Astrocyte of the cerebellum (primary cell): ENCODE data around the gene RARB.

Source experiments
- DNase-seq: peaks from one replicate; pipeline ENCODE4 v3.0.0-alpha.2; 2011; ENCODE audit warnings: low read depth
- H3K4me3 ChIP-seq: 2 replicates; pipeline ENCODE4 v1.5.1; 2011; ENCODE audit warnings: mild to moderate bottlenecking, low read depth, low read length, moderate library complexity
- in situ Hi-C: cut with HindIII; loops from 2 replicates; pipeline ENCODE4 v1.10.0; 2017; ENCODE audit warnings: low sequenced_read_pairs
- TF ChIP-seq, protein P1 (sequence below): IDR thresholded peaks from 2 replicates; pipeline ENCODE4 v1.5.1; 2012; ENCODE audit warnings: low read length, low read depth, moderate library complexity, mild to moderate bottlenecking; ENCODE audit errors: missing control alignments

The RARB gene

DNA sequence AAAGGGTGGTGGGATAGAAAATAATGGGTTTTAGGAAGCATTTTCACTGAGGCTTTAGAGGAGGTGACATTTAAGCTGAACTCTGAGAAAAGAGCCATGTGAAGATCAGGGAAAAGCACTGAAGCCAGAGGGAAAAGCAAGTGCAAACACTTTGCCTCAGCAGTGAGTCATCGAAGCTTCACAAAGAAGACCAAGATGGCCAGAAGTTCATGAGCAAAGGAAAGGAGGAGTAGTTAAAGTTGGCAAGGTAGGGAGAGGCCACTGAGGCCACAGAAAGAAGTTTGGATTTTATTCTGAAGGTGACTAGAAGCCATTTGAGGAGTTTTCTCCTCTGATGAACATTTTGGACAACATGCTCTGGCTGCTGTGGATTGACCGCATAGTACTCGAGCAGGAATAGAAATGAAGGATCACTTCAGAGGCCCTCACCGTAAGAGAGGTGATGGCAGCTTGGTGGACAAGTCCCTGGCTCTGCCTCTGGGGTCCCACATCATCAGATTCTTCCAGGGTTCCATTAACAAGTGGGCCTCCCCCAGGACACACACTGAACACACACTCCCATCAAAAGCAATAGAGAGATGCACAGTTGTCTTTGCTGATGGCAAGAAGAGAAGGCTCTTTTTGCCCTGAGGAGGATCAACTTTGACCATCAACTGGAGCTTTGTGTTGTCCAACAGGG lies 161.2 kb downstream of the RARB start:
- TF ChIP-seq, protein P1, sequence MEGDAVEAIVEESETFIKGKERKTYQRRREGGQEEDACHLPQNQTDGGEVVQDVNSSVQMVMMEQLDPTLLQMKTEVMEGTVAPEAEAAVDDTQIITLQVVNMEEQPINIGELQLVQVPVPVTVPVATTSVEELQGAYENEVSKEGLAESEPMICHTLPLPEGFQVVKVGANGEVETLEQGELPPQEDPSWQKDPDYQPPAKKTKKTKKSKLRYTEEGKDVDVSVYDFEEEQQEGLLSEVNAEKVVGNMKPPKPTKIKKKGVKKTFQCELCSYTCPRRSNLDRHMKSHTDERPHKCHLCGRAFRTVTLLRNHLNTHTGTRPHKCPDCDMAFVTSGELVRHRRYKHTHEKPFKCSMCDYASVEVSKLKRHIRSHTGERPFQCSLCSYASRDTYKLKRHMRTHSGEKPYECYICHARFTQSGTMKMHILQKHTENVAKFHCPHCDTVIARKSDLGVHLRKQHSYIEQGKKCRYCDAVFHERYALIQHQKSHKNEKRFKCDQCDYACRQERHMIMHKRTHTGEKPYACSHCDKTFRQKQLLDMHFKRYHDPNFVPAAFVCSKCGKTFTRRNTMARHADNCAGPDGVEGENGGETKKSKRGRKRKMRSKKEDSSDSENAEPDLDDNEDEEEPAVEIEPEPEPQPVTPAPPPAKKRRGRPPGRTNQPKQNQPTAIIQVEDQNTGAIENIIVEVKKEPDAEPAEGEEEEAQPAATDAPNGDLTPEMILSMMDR, result no peak
- no peak for DNase-seq
- in situ Hi-C loops, result loop anchor here (5.0 to 25.0 kb wide), 3 partner anchors 154 to 902 kb away; no protein-coding TSS in a partner anchor
- no peak overlapping the region for H3K4me3 ChIP-seq

DNA sequence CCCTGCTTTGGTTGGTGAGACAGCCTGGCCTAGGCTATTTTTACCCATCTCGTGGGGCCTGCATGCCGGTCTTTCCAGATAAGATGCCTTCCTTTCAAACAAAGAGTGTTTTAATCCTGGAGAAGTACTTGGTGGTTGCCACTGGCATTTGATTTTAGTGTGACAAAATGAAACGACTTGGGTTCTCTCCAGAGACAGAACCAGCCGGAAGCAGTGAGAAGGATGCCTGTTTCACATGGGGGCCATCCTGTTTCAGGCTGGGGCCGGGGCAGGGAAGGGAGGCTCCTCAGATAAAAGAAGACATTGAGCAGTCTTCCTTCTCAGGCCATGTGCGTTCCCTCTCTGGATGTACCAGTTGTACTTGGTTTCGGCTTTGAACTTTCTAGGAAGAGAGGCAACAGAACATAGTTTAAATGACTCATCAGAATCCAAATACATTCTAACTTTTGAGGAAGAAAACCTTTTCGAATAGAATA lies 161.8 kb downstream of the RARB start:
- DNase-seq, result no peak
- H3K4me3 ChIP-seq, result no peak overlapping the region
- TF ChIP-seq, protein P1, result no peak
- in situ Hi-C loops, result loop anchor here (5.0 to 25.0 kb wide), 3 partner anchors 155 to 903 kb away; no protein-coding TSS in a partner anchor

DNA sequence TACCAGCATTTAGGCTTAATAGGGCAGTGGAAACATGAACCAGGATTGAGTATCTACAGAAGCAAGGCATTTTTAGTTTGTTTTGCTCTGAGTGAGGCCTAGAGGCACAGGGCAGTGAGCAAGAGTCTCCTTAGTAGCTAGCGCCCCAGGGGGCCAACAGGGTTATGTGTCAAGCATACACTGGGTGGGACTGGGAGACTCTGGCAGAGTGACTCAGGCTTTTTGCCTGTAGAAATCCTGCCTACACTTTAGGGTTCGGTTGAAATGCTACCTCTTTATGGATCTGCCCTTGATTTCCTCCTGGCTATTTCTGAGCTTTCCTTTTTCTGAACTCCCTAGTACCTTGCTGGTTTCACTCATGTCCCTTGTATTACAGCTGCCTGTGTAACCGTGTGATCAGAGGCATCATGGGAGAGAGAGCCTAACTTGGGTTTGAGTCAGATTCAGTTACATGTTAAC lies 164.5 kb downstream of the RARB start:
- no peak overlapping the region for H3K4me3 ChIP-seq
- TF ChIP-seq, protein P1, result no peak
- in situ Hi-C loops, result loop anchor here (25.0 kb wide), 1 partner anchor 605 kb away; no protein-coding TSS in a partner anchor
- no peak for DNase-seq

GRCh38 chr3:25593001-25593400 lies 164.9 kb downstream of the RARB start:
- TF ChIP-seq, protein P1, result no peak
- H3K4me3 ChIP-seq, result no peak overlapping the region
- in situ Hi-C loops, result loop anchor here (25.0 kb wide), 1 partner anchor 606 kb away; no protein-coding TSS in a partner anchor
- DNase-seq, result no peak

- DNase-seq, result peak; percentile 70
- in situ Hi-C loops, result loop anchor here (25.0 kb wide), 1 partner anchor 607 kb away; no protein-coding TSS in a partner anchor
- no peak overlapping the region for H3K4me3 ChIP-seq
- TF ChIP-seq, protein P1, result peak; percentile 75
Observed at GRCh38 chr3:25594007-25594502, 166.0 kb downstream of the RARB start.

DNA sequence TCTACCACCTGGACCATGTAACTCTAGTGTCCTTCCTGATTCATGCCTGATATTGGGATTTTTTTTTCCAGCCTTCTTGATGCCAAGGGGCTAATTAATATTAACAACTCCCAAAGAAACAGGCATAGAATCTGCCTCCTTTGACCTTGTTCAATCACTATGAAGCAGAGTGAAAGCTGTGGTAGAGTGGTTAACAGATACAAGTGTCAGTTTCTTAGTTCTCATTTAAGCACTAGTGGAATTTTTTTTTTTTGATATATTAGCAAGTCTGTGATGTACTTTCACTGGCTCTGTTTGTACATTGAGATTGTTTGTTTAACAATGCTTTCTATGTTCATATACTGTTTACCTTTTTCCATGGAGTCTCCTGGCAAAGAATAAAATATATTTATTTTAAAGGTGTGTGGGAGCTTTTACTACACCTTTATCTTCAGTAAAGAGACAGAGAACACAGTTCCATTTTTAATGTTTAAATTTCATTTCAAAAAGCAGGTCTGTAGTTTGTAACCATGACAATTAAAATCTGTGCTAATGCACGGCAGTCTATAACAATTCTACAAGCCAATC lies 169.6 kb downstream of the RARB start:
- H3K4me3 ChIP-seq, result no peak overlapping the region
- TF ChIP-seq, protein P1, result no peak
- DNase-seq, result no peak
- in situ Hi-C loops, result loop anchor here (25.0 kb wide), 1 partner anchor 610 kb away; no protein-coding TSS in a partner anchor
